Omental fat pad (tissue), 4 donors: ENCODE measurements around the gene ANXA3. TPM values are rescaled to one million over a fixed set of nuclear protein-coding genes. Genes with fewer than 3 reads are reported as not detected.

Experiments used
- ATAC-seq: fragments of 150-250 bp; one replicate; pipeline ENCODE4 v1.9.1; 2016; ENCODE audit warnings: mild to moderate bottlenecking, moderate library complexity; ENCODE audit not compliant: low FRiP score
- DNase-seq: peaks from one replicate; pipeline ENCODE4 v3.0.0-alpha.2; 2019; ENCODE audit warnings: low spot score
- total RNA-seq, 4 donors: library from RNA; depleted of rRNA; stranded (reverse); fragments of >200 nt; gene quantifications; one replicate each; pipeline ENCODE4 v1.1.0, GENCODE V29; 2016
- TF ChIP-seq, protein P1 (sequence below), 3 donors: fragments of 450-650 bp; IDR thresholded peaks; one replicate each; pipeline ENCODE4 v1.5.1; 2016 to 2017; ENCODE audit warnings: antibody characterized with exemption in 3 of 3, mild to moderate bottlenecking in 3 of 3, moderate library complexity in 2 of 3

The ANXA3 gene
- total RNA-seq, 4 donors from 2014 or later: 76.3 to 217 (median 105) TPM

DNA sequence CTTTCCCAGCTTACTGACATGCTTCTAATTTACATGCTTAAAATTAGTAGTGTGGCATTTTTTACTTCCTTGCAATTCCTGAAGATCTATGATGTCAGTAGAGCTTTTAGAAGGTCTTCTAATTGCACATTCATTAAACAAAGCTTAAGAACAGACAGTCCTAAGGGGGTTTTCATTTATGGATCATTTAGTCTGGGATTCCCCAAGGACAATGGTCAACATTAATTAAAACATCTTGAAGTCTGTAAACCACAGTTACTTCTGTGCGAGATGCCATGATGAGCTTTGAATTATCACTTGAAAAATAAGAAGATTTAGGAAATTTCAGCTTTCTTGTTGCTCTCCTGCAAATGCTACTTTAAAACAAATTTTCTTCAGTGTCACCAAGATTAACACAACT lies 20.2 kb downstream of the ANXA3 start:
- no peak for ATAC-seq
- DNase-seq: no peak
- TF ChIP-seq, protein P1, sequence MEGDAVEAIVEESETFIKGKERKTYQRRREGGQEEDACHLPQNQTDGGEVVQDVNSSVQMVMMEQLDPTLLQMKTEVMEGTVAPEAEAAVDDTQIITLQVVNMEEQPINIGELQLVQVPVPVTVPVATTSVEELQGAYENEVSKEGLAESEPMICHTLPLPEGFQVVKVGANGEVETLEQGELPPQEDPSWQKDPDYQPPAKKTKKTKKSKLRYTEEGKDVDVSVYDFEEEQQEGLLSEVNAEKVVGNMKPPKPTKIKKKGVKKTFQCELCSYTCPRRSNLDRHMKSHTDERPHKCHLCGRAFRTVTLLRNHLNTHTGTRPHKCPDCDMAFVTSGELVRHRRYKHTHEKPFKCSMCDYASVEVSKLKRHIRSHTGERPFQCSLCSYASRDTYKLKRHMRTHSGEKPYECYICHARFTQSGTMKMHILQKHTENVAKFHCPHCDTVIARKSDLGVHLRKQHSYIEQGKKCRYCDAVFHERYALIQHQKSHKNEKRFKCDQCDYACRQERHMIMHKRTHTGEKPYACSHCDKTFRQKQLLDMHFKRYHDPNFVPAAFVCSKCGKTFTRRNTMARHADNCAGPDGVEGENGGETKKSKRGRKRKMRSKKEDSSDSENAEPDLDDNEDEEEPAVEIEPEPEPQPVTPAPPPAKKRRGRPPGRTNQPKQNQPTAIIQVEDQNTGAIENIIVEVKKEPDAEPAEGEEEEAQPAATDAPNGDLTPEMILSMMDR (IDR thresholded peaks at IDR 0.05): no peak

DNA sequence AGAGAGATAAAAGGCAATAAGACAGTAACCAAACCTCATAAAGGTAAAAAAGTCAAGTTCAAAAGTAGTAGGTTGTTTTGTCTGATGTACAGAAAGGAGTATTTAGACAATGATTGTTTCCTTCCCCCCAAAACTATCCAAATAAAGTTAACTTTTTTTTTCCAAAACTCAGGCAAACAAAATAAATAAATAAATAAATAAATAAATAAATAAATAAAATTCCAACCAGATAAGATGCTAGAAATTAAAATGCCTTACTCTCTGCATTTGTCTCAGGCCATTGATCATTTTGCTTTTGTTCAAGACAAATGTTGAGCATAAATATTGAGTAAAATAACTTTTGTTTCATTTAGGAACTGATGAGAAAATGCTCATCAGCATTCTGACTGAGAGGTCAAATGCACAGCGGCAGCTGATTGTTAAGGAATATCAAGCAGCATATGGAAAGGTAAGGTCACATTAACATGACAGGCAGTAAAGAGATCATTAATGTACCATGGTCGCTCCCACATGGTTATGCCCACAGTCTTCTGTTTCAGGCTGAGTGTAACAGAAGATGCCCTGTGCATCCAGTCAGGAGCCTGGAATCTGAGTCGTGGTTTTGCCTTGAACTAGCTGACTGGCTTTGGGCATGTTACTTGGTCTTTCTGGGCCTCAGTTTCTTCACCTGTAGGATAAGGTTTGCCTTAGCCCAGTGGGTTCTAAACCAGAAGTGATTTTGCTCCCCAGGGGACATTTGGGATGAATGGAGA lies 27.3 kb downstream of the ANXA3 start:
- DNase-seq: no peak
- ATAC-seq: no peak
- TF ChIP-seq, protein P1 (IDR thresholded peaks at IDR 0.05): no peak

DNA sequence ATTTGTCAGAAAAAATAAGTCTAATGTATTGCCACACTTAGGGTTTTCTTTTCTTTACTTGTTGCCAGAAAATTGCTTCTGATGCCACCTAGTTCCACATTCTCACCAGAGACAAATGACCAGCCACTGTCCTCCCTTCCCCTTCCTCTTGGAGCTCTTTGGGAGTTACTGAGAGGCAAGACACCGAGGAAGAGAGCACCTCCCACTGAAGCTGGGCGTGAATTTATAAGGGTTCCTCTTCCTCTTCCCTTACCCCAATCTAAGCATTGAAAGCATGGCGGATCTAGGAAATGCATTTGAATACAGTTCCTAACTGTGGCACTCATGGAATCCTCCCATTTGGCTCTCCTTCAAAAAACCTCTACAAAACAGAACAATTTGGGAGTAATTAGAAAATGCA lies 30.0 kb downstream of the ANXA3 start:
- ATAC-seq: no peak
- TF ChIP-seq, protein P1 (IDR thresholded peaks at IDR 0.05): no peak
- DNase-seq: no peak

DNA sequence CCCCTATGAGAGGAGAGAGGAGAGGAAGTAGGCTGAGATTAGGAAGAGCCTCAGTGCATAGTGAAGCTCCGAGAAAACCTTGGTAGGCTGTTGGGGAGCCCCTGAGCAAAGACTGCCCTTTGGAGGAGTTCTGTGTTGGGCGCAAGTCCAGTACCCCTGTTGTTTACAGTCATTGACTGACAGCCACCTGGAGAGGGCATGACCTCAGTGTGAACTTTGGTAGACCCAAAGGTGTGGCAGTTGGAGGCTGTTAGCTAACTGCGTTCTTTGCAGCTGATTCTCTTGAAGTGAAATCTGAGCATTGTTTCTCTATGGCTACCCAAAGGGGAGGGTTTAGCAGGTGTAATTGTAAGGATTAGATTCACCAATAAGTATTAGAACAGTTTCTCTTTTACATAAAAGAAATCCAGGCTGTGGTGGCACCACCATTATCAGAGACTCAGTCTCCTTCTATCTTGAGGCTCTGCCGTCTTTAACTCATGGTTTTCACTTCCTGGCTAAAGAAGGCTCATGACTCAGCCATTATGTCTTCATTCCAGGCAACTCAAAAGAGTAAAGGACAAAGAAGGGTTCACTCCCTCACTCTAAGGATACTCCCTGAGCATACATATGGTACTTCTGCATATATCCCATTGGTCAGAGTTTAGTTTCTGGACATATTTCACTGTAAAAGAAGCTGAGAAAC lies 33.4 kb downstream of the ANXA3 start:
- ATAC-seq (no peak), DNase-seq (no peak)
- TF ChIP-seq, protein P1 (IDR thresholded peaks at IDR 0.05): no peak

DNA sequence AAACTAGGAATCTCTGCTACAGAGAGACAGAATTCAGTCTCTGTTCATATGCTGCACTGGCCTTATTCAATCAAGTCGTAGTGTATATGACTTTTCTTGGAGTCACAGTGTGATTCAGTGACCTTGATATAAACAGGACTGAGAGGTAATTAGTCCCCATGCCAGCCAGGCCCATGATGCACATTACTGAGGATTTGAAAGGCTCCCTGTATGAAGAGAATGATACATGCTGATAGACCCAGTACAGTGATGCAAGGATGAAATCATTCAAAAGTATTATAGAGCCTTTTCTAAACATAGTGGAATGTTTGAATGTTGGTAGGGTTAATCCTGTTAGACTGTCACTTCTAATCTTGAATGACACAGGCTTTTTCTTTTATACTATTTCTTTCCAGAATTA lies 34.1 kb downstream of the ANXA3 start:
- no peak for DNase-seq
- TF ChIP-seq, protein P1 (IDR thresholded peaks at IDR 0.05): no peak
- no peak for ATAC-seq

DNA sequence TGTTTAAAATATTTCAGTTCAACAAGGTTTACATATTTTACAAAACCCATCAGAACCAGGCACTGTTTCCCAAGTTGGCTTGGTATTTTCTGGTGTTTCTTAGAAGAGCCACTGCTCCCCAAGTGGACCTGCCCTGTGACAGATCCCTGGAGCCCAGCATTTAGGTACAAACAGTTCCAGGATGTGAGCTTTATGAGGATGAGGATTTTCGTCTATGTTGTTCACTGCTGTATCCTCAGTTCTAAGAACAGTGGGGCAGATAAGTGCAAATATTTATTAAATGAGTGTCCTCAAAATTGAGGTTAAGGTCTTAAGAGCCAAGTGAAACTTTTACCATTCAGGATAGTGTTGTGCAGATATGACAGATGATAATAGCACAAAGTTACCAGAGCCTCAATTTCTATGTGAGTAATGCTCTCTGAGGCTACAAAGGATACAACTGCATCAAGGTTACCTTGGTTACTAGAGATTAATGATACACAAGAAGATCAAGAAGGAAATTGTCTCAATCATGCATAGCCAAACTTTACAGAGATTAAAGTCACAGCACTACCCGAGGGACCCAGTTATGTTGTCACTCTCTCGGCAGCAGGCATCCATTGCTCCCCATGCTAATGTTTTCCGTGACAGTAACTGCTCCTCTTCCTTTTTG lies 37.5 kb downstream of the ANXA3 start:
- DNase-seq: no peak
- TF ChIP-seq, protein P1 (IDR thresholded peaks at IDR 0.05): no peak

More for the DNA sequence above, 37.5 kb downstream of the ANXA3 start:
- no peak for ATAC-seq
